ENCODE measurements around the gene COL27A1. TPM values are rescaled to one million over a fixed set of nuclear protein-coding genes. Genes with fewer than 3 reads are reported as not detected.

COL27A1 gene
- total and polyA plus RNA-seq, 2 experiments from 2014 or later = 44.6 to 47.0 TPM

DNA sequence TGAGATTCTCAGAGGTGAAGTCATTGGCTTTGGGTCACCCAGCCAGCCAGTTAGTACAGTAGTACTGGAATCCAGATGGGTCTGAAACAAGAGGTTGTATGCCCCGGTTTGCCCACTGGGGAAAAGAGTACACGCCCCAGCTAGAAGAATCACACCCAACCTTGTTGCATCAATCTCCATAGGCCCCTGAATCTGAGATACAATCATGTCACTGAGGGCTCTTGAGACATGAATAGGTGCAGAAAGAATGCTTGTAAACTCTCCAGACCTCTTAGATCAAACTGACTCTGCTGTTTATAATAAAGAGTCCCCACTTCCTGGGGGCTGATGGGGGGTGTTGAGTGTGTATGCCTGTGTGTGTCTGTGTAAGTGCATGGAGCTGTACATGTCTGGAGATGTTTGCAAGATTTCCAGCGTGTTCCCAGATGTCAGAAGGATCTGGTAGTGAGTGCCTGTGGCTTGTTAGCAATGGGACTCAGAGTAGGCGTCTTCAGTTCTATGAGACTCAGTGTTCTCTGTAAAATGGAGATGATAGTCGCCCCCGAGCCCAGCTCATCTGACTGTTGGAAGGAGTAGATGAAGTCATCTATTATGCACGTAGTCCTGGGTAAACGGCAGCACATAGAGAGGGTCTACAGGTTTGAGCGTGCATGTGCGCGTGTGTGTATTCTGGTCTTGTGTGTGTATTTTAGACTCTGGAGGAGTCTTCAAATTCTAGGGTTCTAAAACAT, 48.2 kb downstream of the COL27A1 start:
- Histone ChIP-seq H3K79me2 (no peaks in the 10 kb centered on the region), H3K27ac (no peak overlapping the region), H2AFZ (no peak overlapping the region), H3K4me2 (no peak overlapping the region), H3K27me3 (no peaks in the 10 kb centered on the region), H3K36me3 (replicated peaks; ENCODE audit: insufficient read depth, low read depth) (no peaks in the 10 kb centered on the region), H3K4me3 (no peak overlapping the region), H3K9me3 (ENCODE audit: low read depth) (no peaks in the 10 kb centered on the region), H3K9me2 (replicated peaks; ENCODE audit: insufficient read depth) (no peaks in the 10 kb centered on the region), H4K20me1 (ENCODE audit: insufficient read depth, poor library complexity, severe bottlenecking) (no peaks in the 10 kb centered on the region), H3K4me1 (ENCODE audit: insufficient read depth) (peaks cover 37% of the 10 kb centered on the region)
- 84% methylated on average over 11 of the region's 11 CpGs for WGBS (ENCODE audit: low lambda C conversion rate, missing lambda C conversion rate)
- TF ChIP-seq, protein P1, sequence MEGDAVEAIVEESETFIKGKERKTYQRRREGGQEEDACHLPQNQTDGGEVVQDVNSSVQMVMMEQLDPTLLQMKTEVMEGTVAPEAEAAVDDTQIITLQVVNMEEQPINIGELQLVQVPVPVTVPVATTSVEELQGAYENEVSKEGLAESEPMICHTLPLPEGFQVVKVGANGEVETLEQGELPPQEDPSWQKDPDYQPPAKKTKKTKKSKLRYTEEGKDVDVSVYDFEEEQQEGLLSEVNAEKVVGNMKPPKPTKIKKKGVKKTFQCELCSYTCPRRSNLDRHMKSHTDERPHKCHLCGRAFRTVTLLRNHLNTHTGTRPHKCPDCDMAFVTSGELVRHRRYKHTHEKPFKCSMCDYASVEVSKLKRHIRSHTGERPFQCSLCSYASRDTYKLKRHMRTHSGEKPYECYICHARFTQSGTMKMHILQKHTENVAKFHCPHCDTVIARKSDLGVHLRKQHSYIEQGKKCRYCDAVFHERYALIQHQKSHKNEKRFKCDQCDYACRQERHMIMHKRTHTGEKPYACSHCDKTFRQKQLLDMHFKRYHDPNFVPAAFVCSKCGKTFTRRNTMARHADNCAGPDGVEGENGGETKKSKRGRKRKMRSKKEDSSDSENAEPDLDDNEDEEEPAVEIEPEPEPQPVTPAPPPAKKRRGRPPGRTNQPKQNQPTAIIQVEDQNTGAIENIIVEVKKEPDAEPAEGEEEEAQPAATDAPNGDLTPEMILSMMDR (IDR thresholded peaks at IDR 0.05; ENCODE audit: poor library complexity) = no peak
- TF ChIP-seq EZH2 (IDR thresholded peaks at IDR 0.05; ENCODE audit: borderline replicate concordance) = no peak
- TF ChIP-seq EZH2phosphoT487 (IDR thresholded peaks at IDR 0.05; ENCODE audit: low read depth, severe bottlenecking, unreplicated experiment) = no peak
- no peak for DNase-seq (ENCODE audit: low spot score)

- Histone ChIP-seq H3K27ac (no peak overlapping the region), H4K20me1 (ENCODE audit: insufficient read depth, poor library complexity, severe bottlenecking) (no peaks in the 10 kb centered on the region), H3K9me2 (replicated peaks; ENCODE audit: insufficient read depth) (no peaks in the 10 kb centered on the region), H3K27me3 (no peaks in the 10 kb centered on the region), H3K4me1 (ENCODE audit: insufficient read depth) (peaks cover 37% of the 10 kb centered on the region), H3K79me2 (no peaks in the 10 kb centered on the region), H3K4me2 (no peak overlapping the region), H3K36me3 (replicated peaks; ENCODE audit: insufficient read depth, low read depth) (no peaks in the 10 kb centered on the region), H2AFZ (no peak overlapping the region), H3K4me3 (no peak overlapping the region), H3K9me3 (ENCODE audit: low read depth) (no peaks in the 10 kb centered on the region)
- DNase-seq (ENCODE audit: low spot score) = no peak
- TF ChIP-seq EZH2phosphoT487 (IDR thresholded peaks at IDR 0.05; ENCODE audit: low read depth, severe bottlenecking, unreplicated experiment) = no peak
- no peak for TF ChIP-seq EZH2 (IDR thresholded peaks at IDR 0.05; ENCODE audit: borderline replicate concordance)
- TF ChIP-seq, protein P1 (IDR thresholded peaks at IDR 0.05; ENCODE audit: poor library complexity) = no peak
- 100% methylated on average over 4 of the region's 4 CpGs for WGBS (ENCODE audit: low lambda C conversion rate, missing lambda C conversion rate)
Observed at GRCh38 chr9:114204265-114204664, 48.9 kb downstream of the COL27A1 start.

DNA sequence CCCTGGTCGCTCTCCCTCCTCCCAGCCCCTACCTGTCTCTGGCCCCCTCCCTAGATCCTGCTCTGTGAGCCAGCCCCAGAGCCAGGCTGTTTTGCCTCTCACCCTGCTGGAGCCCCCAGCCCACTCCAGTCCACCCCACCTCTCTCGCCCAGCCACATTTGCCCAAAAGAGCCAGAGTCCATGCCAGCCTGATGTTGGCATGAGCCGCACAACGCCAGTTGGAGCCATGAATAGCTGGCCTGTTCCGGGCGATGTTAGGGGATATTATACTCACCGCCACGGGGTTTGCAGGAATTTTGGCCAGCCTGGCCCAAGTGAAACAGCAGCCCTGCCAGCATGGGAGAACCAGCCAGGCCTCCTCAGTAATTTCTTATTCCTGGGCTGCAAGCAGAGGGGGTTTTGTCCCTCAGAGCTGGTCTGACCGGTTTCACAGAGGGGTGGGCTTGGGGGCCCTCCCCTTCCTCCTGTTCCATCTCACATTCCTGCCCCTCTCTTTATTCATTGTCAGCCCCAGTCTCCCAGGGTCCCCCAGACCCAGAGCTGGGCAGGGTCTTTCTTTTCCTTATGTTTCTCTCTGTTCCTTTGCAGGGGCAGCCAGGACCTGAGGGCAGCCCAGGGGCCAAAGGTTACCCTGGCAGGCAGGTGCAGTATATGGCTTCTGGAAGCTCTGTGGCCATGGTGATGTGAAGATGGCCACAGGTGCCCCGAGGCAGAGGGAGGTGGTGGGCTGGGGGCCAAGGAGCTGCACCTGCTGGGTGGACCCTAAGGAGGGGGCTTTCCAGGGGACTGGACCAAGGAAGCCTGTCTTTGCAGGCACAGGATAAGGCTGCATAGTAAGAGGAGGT, 50.1 kb downstream of the COL27A1 start:
- Histone ChIP-seq H3K27ac (no peak overlapping the region), H3K79me2 (no peaks in the 10 kb centered on the region), H3K36me3 (replicated peaks; ENCODE audit: insufficient read depth, low read depth) (no peaks in the 10 kb centered on the region), H3K4me2 (no peak overlapping the region), H3K4me3 (no peak overlapping the region), H3K9me3 (ENCODE audit: low read depth) (no peaks in the 10 kb centered on the region), H3K4me1 (ENCODE audit: insufficient read depth) (peaks cover 37% of the 10 kb centered on the region), H2AFZ (no peak overlapping the region), H4K20me1 (ENCODE audit: insufficient read depth, poor library complexity, severe bottlenecking) (no peaks in the 10 kb centered on the region), H3K27me3 (no peaks in the 10 kb centered on the region), H3K9me2 (replicated peaks; ENCODE audit: insufficient read depth) (no peaks in the 10 kb centered on the region)
- WGBS (ENCODE audit: low lambda C conversion rate, missing lambda C conversion rate) = 80% methylated on average over 9 of the region's 10 CpGs
- TF ChIP-seq EZH2 (IDR thresholded peaks at IDR 0.05; ENCODE audit: borderline replicate concordance) (no peak), EZH2phosphoT487 (IDR thresholded peaks at IDR 0.05; ENCODE audit: low read depth, severe bottlenecking, unreplicated experiment) (no peak)
- TF ChIP-seq, protein P1 (IDR thresholded peaks at IDR 0.05; ENCODE audit: poor library complexity) = no peak
- no peak for DNase-seq (ENCODE audit: low spot score)
